HEK293 (cell line): ENCODE data around the gene KLHL17.
A peak's percentile ranks its signal among the peaks of the same experiment; 100 is the strongest.

ENCODE experiments used
- CTCF ChIA-PET: fragments of 350-600 bp; formaldehyde crosslinking; extraction: SDS; loops from one replicate; lab custom pipeline; 2021; ENCODE audit warnings: antibody characterized with exemption; lab: Yijun Ruan, JAX
- POLR2A ChIA-PET: fragments of 300-600 bp; formaldehyde crosslinking; extraction: SDS; loops from one replicate; lab custom pipeline; 2020; ENCODE audit warnings: antibody characterized with exemption, inconsistent platforms; lab: Yijun Ruan, JAX
- H3K27ac ChIP-seq: fragments of 200-500 bp; sonication (Bioruptor generic); 2 replicates; pipeline ENCODE4 v1.5.1; 2014; ENCODE audit warnings: low read depth, low read length, control low read depth, inconsistent platforms; ENCODE audit errors: extremely low read depth
- H3K36me3 ChIP-seq, 2 experiments: fragments of 200-500 bp in 1 of 2; sonication (Bioruptor generic) in 1 of 2; 1 replicate in 1 of 2; 2 replicates in 1 of 2; pipeline ENCODE4 v1.5.1; 2014 to 2017; ENCODE audit warnings: inconsistent platforms in 2 of 2, low read length in 2 of 2; ENCODE audit not compliant: control insufficient read depth in 2 of 2, insufficient read depth in 1 of 2
- H3K4me1 ChIP-seq: fragments of 200-500 bp; sonication (Bioruptor generic); 2 replicates; pipeline ENCODE4 v1.5.1; 2014; ENCODE audit warnings: mild to moderate bottlenecking, low read length, inconsistent platforms; ENCODE audit not compliant: control insufficient read depth, insufficient read depth
- H3K4me3 ChIP-seq: 2 replicates; pipeline ENCODE4 v1.5.1; 2011; ENCODE audit warnings: low read depth, mild to moderate bottlenecking, control low read depth, low read length, moderate library complexity
- H3K9me3 ChIP-seq: fragments of 200-500 bp; sonication (Bioruptor generic); 2 replicates; pipeline ENCODE4 v1.5.1; 2014; ENCODE audit warnings: low read depth, low read length, inconsistent platforms; ENCODE audit not compliant: control insufficient read depth, insufficient read depth
- BCL6B ChIP-seq: fragments of 450-650 bp; formaldehyde crosslinking; IDR thresholded peaks from 2 replicates; pipeline ENCODE4 v1.5.1; 2017; ENCODE audit warnings: missing biosample characterization, missing genetic modification characterization
- GFI1B ChIP-seq: fragments of 450-650 bp; formaldehyde crosslinking; IDR thresholded peaks from 2 replicates; pipeline ENCODE4 v1.5.1; 2016; ENCODE audit warnings: missing biosample characterization, missing genetic modification characterization
- GLIS2 ChIP-seq: fragments of 450-650 bp; formaldehyde crosslinking; IDR thresholded peaks from 2 replicates; pipeline ENCODE4 v1.5.1; 2016; ENCODE audit warnings: missing biosample characterization, missing genetic modification characterization
- HOXC10 ChIP-seq: sonication (generic); formaldehyde crosslinking; IDR thresholded peaks from 2 replicates; pipeline ENCODE4 v1.8.1; 2023; ENCODE audit warnings: mild to moderate bottlenecking, missing genetic modification reagents
- KLF1 ChIP-seq: fragments of 450-650 bp; formaldehyde crosslinking; IDR thresholded peaks from 2 replicates; pipeline ENCODE4 v1.5.1; 2016; ENCODE audit warnings: missing biosample characterization, missing genetic modification characterization
- KLF17 ChIP-seq: fragments of 450-650 bp; formaldehyde crosslinking; IDR thresholded peaks from 2 replicates; pipeline ENCODE4 v1.5.1; 2016; ENCODE audit warnings: missing biosample characterization, missing genetic modification characterization
- PRDM4 ChIP-seq: fragments of 450-650 bp; formaldehyde crosslinking; IDR thresholded peaks from 2 replicates; pipeline ENCODE4 v1.5.1; 2017; ENCODE audit warnings: missing biosample characterization, missing genetic modification characterization
- TCF7L2 ChIP-seq: IDR thresholded peaks from 2 replicates; pipeline ENCODE4 v1.6.1; 2011; ENCODE audit warnings: low read depth, mild to moderate bottlenecking, inconsistent platforms, low read length, moderate library complexity, borderline replicate concordance
- WT1 ChIP-seq: fragments of 450-650 bp; formaldehyde crosslinking; IDR thresholded peaks from 2 replicates; pipeline ENCODE4 v1.5.1; 2016; ENCODE audit warnings: missing biosample characterization, missing genetic modification characterization
- ZBTB21 ChIP-seq: fragments of 450-650 bp; formaldehyde crosslinking; IDR thresholded peaks from 2 replicates; pipeline ENCODE4 v1.5.1; 2017; ENCODE audit warnings: missing biosample characterization, missing genetic modification characterization
- ZNF169 ChIP-seq: fragments of 450-650 bp; formaldehyde crosslinking; IDR thresholded peaks from 2 replicates; pipeline ENCODE4 v1.5.1; 2016; ENCODE audit warnings: missing biosample characterization, missing genetic modification characterization
- ZNF280D ChIP-seq: fragments of 450-650 bp; formaldehyde crosslinking; IDR thresholded peaks from 2 replicates; pipeline ENCODE4 v1.5.1; 2016; ENCODE audit warnings: missing biosample characterization, missing genetic modification characterization
- ZNF341 ChIP-seq: fragments of 450-650 bp; formaldehyde crosslinking; IDR thresholded peaks from 2 replicates; pipeline ENCODE4; 2016; ENCODE audit warnings: low read depth, missing biosample characterization, missing genetic modification characterization
- ZNF362 ChIP-seq: fragments of 450-650 bp; formaldehyde crosslinking; IDR thresholded peaks from 2 replicates; pipeline ENCODE4 v1.5.1; 2016; ENCODE audit warnings: missing biosample characterization, missing genetic modification characterization
- ZNF391 ChIP-seq: fragments of 450-650 bp; formaldehyde crosslinking; IDR thresholded peaks from 2 replicates; pipeline ENCODE4 v1.5.1; 2016; ENCODE audit warnings: low read depth, missing biosample characterization, missing genetic modification characterization, borderline replicate concordance
- ZNF518A ChIP-seq: fragments of 450-650 bp; formaldehyde crosslinking; conservative IDR thresholded peaks from 2 replicates; pipeline ENCODE4 v1.5.1; 2016; ENCODE audit warnings: low read depth, missing biosample characterization, missing genetic modification characterization
- ZNF561 ChIP-seq: fragments of 450-650 bp; IDR thresholded peaks from 2 replicates; pipeline ENCODE4 v1.5.1; 2018; ENCODE audit warnings: missing biosample characterization, missing genetic modification characterization, borderline replicate concordance
- ZSCAN5A ChIP-seq: fragments of 450-650 bp; formaldehyde crosslinking; IDR thresholded peaks from 2 replicates; pipeline ENCODE4 v1.5.1; 2016; ENCODE audit warnings: missing biosample characterization, missing genetic modification characterization

Gene KLHL17

GRCh38 chr1:966135-966703 is 5.8 kb downstream of the KLHL17 start, which contains the start of gene PLEKHN1 (continued):
- TF ChIP-seq ZNF280D (tag by site-specific recombination) = no peak
- peak; percentile 17; the same call in 1 of the 2 replicates for TF ChIP-seq KLF17 (tag by site-specific recombination)

- Histone ChIP-seq H3K27ac (peak overlapping the region; percentile 75), H3K9me3 (no peaks in the 10 kb centered on the region), H3K4me1 (peaks cover 5% of the 10 kb centered on the region), H3K36me3 (peaks cover 0 to 33% of the 10 kb centered on the region in 2 experiments; a peak in 1 of 3 replicates), H3K4me3 (peak overlapping the region; percentile 51)
- POLR2A ChIA-PET = interaction anchor here (0.6 to 1.5 kb wide), 12 partner anchors 8 to 189 kb away, joined by 3 to 28 read pairs (median 3); partner anchors contain the start of genes AGRN, HES4 and NOC2L
- CTCF ChIA-PET = interaction anchor here (0.5 to 1.5 kb wide), 4 partner anchors 18 to 1228 kb away, joined by 3 to 4 read pairs (median 4); no protein-coding TSS in a partner anchor
- TF ChIP-seq TCF7L2 = no peak
- no peak for TF ChIP-seq GFI1B (tag by site-specific recombination)
- no peak; the same call in 1 of the 2 replicates for TF ChIP-seq ZNF561 (tag by site-specific recombination)
- TF ChIP-seq BCL6B = no peak
- 0 out of 2 replicates have a peak, but pooled peaks have one; percentile 8 for TF ChIP-seq WT1 (tag by site-specific recombination)
- no peak for TF ChIP-seq PRDM4 (tag by site-specific recombination)
- no peak for TF ChIP-seq ZNF169 (tag by site-specific recombination)
- peak; percentile 72 for TF ChIP-seq GLIS2 (tag by site-specific recombination)
- no peak for TF ChIP-seq ZBTB21 (tag by site-specific recombination)
- no peak for TF ChIP-seq ZNF518A (tag by site-specific recombination)
- 0 out of 2 replicates have a peak, but pooled peaks have one; percentile 39 for TF ChIP-seq ZNF391
- no peak for TF ChIP-seq ZNF362 (tag by site-specific recombination)
- 0 out of 2 replicates have a peak, but pooled peaks have one; percentile 71 for TF ChIP-seq KLF1 (tag by site-specific recombination)
- TF ChIP-seq ZNF341 (tag by site-specific recombination) = peak; percentile 70; the same call in 1 of the 2 replicates
- no peak for TF ChIP-seq ZSCAN5A (tag by site-specific recombination)
- no peak for TF ChIP-seq HOXC10
Observed at GRCh38 chr1:966704-967300, 6.4 kb downstream of the KLHL17 start.
